Tibial nerve (tissue), 4 donors: ENCODE results near the gene HMX2.

ENCODE experiments used
- EP300 ChIP-seq, 2 donors: sonication (generic); formaldehyde crosslinking; IDR thresholded peaks; one replicate each; pipeline ENCODE4 v1.6.1; 2017; ENCODE audit warnings: antibody characterized with exemption in 2 of 2, mild to moderate bottlenecking in 1 of 2
- POLR2A ChIP-seq, 2 donors: fragments of 450-650 bp; IDR thresholded peaks; one replicate each; pipeline ENCODE4 v1.6.1; 2017; ENCODE audit warnings: antibody characterized with exemption in 2 of 2, mild to moderate bottlenecking in 2 of 2, moderate library complexity in 2 of 2
- TF ChIP-seq, protein P1 (sequence below), 5 experiments: fragments of 200-600 bp in 3 of 5; fragments of 450-650 bp in 2 of 5; sonication (generic) in 3 of 5; IDR thresholded peaks; one replicate each; pipeline ENCODE4 v1.5.1; 2016 to 2019; ENCODE audit warnings: antibody characterized with exemption in 5 of 5, mild to moderate bottlenecking in 3 of 5, moderate library complexity in 2 of 5

DNA sequence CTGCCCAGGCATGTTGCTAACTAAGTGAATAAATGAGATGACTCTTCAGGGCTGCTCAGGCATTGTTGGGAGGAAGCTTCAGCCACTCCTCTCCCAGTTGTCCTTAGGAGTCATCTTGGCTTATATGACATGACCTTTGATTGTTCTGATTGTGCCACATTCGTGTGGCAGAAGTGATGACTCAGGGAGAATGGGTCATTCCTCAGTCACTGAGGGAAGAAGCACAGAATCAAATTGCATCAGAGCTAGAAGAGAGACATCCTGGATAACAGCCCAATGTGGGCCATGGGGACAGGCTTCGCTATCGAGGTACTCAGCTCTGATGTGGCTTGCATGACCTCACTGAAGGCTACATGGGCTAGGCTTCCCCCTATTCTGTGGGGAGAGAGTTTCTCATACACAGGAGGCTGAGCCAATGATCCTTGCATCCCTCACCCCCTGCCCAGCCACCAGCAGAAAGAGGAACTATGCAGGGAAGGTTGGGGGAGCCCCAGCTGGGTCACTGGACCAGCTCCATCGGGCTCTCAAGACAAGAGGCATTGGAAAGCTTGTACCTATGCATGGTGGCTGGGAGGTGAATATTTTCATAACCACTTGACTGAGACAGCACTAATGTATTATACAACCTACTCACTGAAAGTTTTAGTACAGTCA lies 18.2 kb upstream of the HMX2 start:
- TF ChIP-seq, protein P1, sequence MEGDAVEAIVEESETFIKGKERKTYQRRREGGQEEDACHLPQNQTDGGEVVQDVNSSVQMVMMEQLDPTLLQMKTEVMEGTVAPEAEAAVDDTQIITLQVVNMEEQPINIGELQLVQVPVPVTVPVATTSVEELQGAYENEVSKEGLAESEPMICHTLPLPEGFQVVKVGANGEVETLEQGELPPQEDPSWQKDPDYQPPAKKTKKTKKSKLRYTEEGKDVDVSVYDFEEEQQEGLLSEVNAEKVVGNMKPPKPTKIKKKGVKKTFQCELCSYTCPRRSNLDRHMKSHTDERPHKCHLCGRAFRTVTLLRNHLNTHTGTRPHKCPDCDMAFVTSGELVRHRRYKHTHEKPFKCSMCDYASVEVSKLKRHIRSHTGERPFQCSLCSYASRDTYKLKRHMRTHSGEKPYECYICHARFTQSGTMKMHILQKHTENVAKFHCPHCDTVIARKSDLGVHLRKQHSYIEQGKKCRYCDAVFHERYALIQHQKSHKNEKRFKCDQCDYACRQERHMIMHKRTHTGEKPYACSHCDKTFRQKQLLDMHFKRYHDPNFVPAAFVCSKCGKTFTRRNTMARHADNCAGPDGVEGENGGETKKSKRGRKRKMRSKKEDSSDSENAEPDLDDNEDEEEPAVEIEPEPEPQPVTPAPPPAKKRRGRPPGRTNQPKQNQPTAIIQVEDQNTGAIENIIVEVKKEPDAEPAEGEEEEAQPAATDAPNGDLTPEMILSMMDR (IDR thresholded peaks at IDR 0.05): no peak
- TF ChIP-seq POLR2A (IDR thresholded peaks at IDR 0.05) (no peak), EP300 (IDR thresholded peaks at IDR 0.05) (no peak)
